HCT116 (cell line): Measurements from ENCODE around the gene ADGRB3. TPM values are rescaled to one million over a fixed set of nuclear protein-coding genes. Genes with fewer than 3 reads are reported as not detected.

Experiments
- ATAC-seq: fragments of 200-7000 bp; cut with Tn5 transposase; 2 replicates; pipeline ENCODE4 v1.9.1; 2020; ENCODE audit warnings: mild to moderate bottlenecking, moderate library complexity
- BruUV-seq: library from RNA; stranded (reverse); fragments of 400-500 nt; replicated peaks from 2 replicates; lab custom pipeline; 2021; lab: Mats Ljungman, UMichigan
- CTCF ChIA-PET: fragments of 300-600 bp; sonication (Branson Sonifier 250); formaldehyde crosslinking; loops from one replicate; lab custom pipeline; 2021; ENCODE audit warnings: antibody characterized with exemption; lab: Charles Lee
- POLR2A ChIA-PET: fragments of 300-600, 350-600 bp; sonication (Branson Sonifier 250); formaldehyde crosslinking; loops from one replicate; lab custom pipeline; 2021; ENCODE audit warnings: antibody characterized with exemption; lab: Charles Lee
- RAD21 ChIA-PET, 2 experiments: fragments of 300-600 bp; sonication (Branson Sonifier 250); formaldehyde crosslinking; loops; one replicate each; lab custom pipeline; 2023; ENCODE audit warnings: low total read pairs in 2 of 2; ENCODE audit not compliant: uncharacterized antibody in 2 of 2, unreplicated experiment in 2 of 2, low non-redundant PET in 1 of 2; lab: Charles Lee
- DNase-seq: peaks from one replicate; pipeline ENCODE4 v3.0.0-alpha.2; 2010; ENCODE audit warnings: low read depth, low spot score
- H2AFZ ChIP-seq: fragments of 200-600 bp; shearing (Covaris generic), sonication (generic); 2 replicates; pipeline ENCODE4 v1.6.1; 2017; ENCODE audit warnings: low read depth, mixed run types, mixed read lengths, antibody characterized with exemption, low read length; ENCODE audit not compliant: poor library complexity, severe bottlenecking
- H3K27ac ChIP-seq: 2 replicates; pipeline ENCODE4 v1.5.1; 2012; ENCODE audit warnings: low read depth, low read length
- H3K27me3 ChIP-seq: fragments of 200-600 bp; sonication (generic); 2 replicates; pipeline ENCODE4 v1.6.1; 2016; ENCODE audit warnings: mixed run types, low read length, mixed read lengths; ENCODE audit not compliant: insufficient read depth
- H3K36me3 ChIP-seq, 2 experiments: fragments of 200-500 bp in 1 of 2; fragments of 200-600 bp in 1 of 2; sonication (Bioruptor generic) in 1 of 2; sonication (generic) in 1 of 2; 2 replicates each; pipeline versions ENCODE4 v1.5.1 to v1.6.1; 2014 to 2016; ENCODE audit warnings: low read length in 2 of 2, inconsistent platforms in 1 of 2, mixed read lengths in 1 of 2, mixed run types in 1 of 2; ENCODE audit not compliant: insufficient read depth in 2 of 2, control insufficient read depth in 1 of 2
- H3K4me1 ChIP-seq, 2 experiments: fragments of 200-600 bp in 1 of 2; sonication (generic) in 1 of 2; 2 replicates each; pipeline versions ENCODE4 v1.5.1 to v1.6.1; 2012 to 2017; ENCODE audit warnings: low read length in 2 of 2, inconsistent platforms in 1 of 2, mild to moderate bottlenecking in 1 of 2, mixed read lengths in 1 of 2, mixed run types in 1 of 2, moderate library complexity in 1 of 2; ENCODE audit not compliant: insufficient read depth in 2 of 2, control insufficient read depth in 1 of 2
- H3K4me2 ChIP-seq: fragments of 200-600 bp; sonication (generic); 2 replicates; pipeline ENCODE4 v1.6.1; 2017; ENCODE audit warnings: mixed run types, low read length, mixed read lengths
- H3K4me3 ChIP-seq, 2 experiments: fragments of 200-600 bp in 1 of 2; sonication (generic) in 1 of 2; replicated peaks in 1 of 2; 2 replicates each; pipeline ENCODE4 v1.5.1; 2011 to 2016; ENCODE audit warnings: low read length in 2 of 2, control low read depth in 1 of 2, low read depth in 1 of 2, mild to moderate bottlenecking in 1 of 2, mixed read lengths in 1 of 2, mixed run types in 1 of 2
- H3K79me2 ChIP-seq: fragments of 200-600 bp; sonication (generic); 2 replicates; pipeline ENCODE4 v1.6.1; 2017; ENCODE audit warnings: mild to moderate bottlenecking, mixed run types, low read length, moderate library complexity, mixed read lengths; ENCODE audit not compliant: insufficient read depth
- H3K9ac ChIP-seq: fragments of 200-600 bp; sonication (generic); 2 replicates; pipeline ENCODE4 v1.6.1; 2016; ENCODE audit warnings: low read length, mixed read lengths
- H3K9me2 ChIP-seq: fragments of 200-600 bp; sonication (generic), shearing (Covaris generic); 2 replicates; pipeline ENCODE4 v1.6.1; 2017; ENCODE audit warnings: mixed run types, mild to moderate bottlenecking, moderate library complexity; ENCODE audit not compliant: insufficient read depth
- H3K9me3 ChIP-seq, 2 experiments: fragments of 200-500 bp in 1 of 2; fragments of 200-600 bp in 1 of 2; sonication (Bioruptor generic) in 1 of 2; sonication (generic) in 1 of 2; 2 replicates each; pipeline ENCODE4 v1.6.1; 2014 to 2017; ENCODE audit warnings: low read length in 2 of 2, mixed read lengths in 2 of 2, inconsistent platforms in 1 of 2, low read depth in 1 of 2, mild to moderate bottlenecking in 1 of 2, mixed run types in 1 of 2, moderate library complexity in 1 of 2; ENCODE audit not compliant: control insufficient read depth in 1 of 2, insufficient read depth in 1 of 2
- H4K20me1 ChIP-seq: fragments of 200-600 bp; sonication (generic), shearing (Covaris generic); 2 replicates; pipeline ENCODE4 v1.6.1; 2017; ENCODE audit warnings: mixed run types, mild to moderate bottlenecking, moderate library complexity; ENCODE audit not compliant: insufficient read depth
- ATF3 ChIP-seq: IDR thresholded peaks from 2 replicates; pipeline ENCODE4 v1.6.1; 2012
- CBX3 ChIP-seq: IDR thresholded peaks from 2 replicates; pipeline ENCODE4 v1.6.1; 2012; ENCODE audit warnings: low read depth
- CEBPB ChIP-seq: IDR thresholded peaks from 2 replicates; pipeline ENCODE4 v1.6.1; 2012; ENCODE audit warnings: low read depth
- EGR1 ChIP-seq: IDR thresholded peaks from 2 replicates; pipeline ENCODE4 v1.6.1; 2012; ENCODE audit warnings: low read depth
- EZH2 ChIP-seq: fragments of 200-600 bp; sonication (generic); IDR thresholded peaks from 2 replicates; pipeline ENCODE4 v1.6.1; 2017; ENCODE audit warnings: antibody characterized with exemption, mixed run types
- EZH2phosphoT487 ChIP-seq: fragments of 200-600 bp; IDR thresholded peaks from 2 replicates; pipeline ENCODE4 v1.6.1; 2018; ENCODE audit warnings: antibody characterized with exemption, borderline replicate concordance
- FOSL1 ChIP-seq: IDR thresholded peaks from 2 replicates; pipeline ENCODE4 v1.6.1; 2012; ENCODE audit warnings: low read depth
- JUND ChIP-seq: IDR thresholded peaks from 2 replicates; pipeline ENCODE4 v1.6.1; 2012
- MAX ChIP-seq: IDR thresholded peaks from 2 replicates; pipeline ENCODE4 v1.6.1; 2012
- POLR2A ChIP-seq: IDR thresholded peaks from 2 replicates; pipeline ENCODE4 v1.7.0; 2011; ENCODE audit warnings: borderline replicate concordance; ENCODE audit not compliant: insufficient read depth, insufficient read length; ENCODE audit errors: extremely low read depth
- POLR2AphosphoS5 ChIP-seq: IDR thresholded peaks from 2 replicates; pipeline ENCODE4 v1.6.1; 2011; ENCODE audit warnings: mild to moderate bottlenecking, low read depth, low read length, moderate library complexity
- SIN3A ChIP-seq: IDR thresholded peaks from 2 replicates; pipeline ENCODE4 v1.6.1; 2012; ENCODE audit warnings: low read depth
- SRF ChIP-seq: IDR thresholded peaks from 2 replicates; pipeline ENCODE4 v1.6.1; 2012; ENCODE audit warnings: low read depth
- TCF7L2 ChIP-seq: IDR thresholded peaks from 2 replicates; pipeline ENCODE4 v1.7.0; 2011; ENCODE audit warnings: borderline replicate concordance, inconsistent platforms; ENCODE audit not compliant: insufficient read depth, insufficient read length; ENCODE audit errors: extremely low read depth
- YY1 ChIP-seq: IDR thresholded peaks from 2 replicates; pipeline ENCODE4 v1.6.1; 2011; ENCODE audit warnings: low read length, low read depth, moderate library complexity, mild to moderate bottlenecking; ENCODE audit not compliant: insufficient replicate concordance; ENCODE audit errors: extremely low read depth
- ZNF274 ChIP-seq: fragments of 200-500 bp; sonication (Bioruptor generic); IDR thresholded peaks from 2 replicates; pipeline ENCODE4 v1.6.1; 2014; ENCODE audit warnings: mild to moderate bottlenecking, low read depth, low read length, inconsistent platforms
- intact Hi-C: fragments of 100-400 bp; cut with micrococcal nuclease; formaldehyde crosslinking; loops from 2 replicates; pipeline ENCODE4 v1.10.0; 2022
- total RNA-seq: library from RNA; stranded (reverse); gene quantifications from one replicate; pipeline ENCODE4 v1.2.1, GENCODE V29; 2021; ENCODE audit not compliant: unreplicated experiment
- TF ChIP-seq, protein P1 (sequence below): IDR thresholded peaks from 2 replicates; pipeline ENCODE4 v1.6.1; 2012; ENCODE audit warnings: low read depth
- TF ChIP-seq, protein P2 (sequence below): IDR thresholded peaks from 2 replicates; pipeline ENCODE4 v1.6.1; 2011; ENCODE audit warnings: mild to moderate bottlenecking, low read length, moderate library complexity; ENCODE audit not compliant: insufficient replicate concordance; ENCODE audit errors: extremely low read depth

The ADGRB3 gene
- total RNA-seq, 1 experiment from 2014 or later = not detected

- TF ChIP-seq MAX (no peak), JUND (no peak)
Measured at GRCh38 chr6:69408886-69409285, 773.8 kb downstream of the ADGRB3 start (continued).

DNA sequence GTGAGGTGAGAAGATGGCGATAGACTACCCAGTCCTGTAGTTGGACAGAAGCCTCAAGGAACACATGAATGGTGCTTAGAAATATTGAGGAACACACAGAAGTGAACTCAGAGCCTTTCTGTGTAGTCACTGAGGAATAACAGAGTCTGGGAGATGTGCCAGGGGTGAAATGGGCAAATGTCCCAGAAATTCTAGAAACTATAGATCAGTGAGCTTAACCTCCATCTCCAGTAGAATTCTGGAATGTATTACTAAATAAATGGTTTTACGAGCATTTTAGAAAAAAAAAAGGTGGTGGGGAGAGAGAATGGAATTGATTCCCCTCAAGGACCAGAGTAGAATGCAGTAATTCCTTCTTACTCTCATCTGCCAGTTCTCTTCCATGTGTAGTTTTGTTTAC is 781.7 kb downstream of the ADGRB3 start:
- Histone ChIP-seq H3K4me2 (no peak overlapping the region), H3K4me3 (no peak overlapping the region), H3K9me3 (no peaks in the 10 kb centered on the region; a peak in 2 of 4 replicates), H2AFZ (no peak overlapping the region), H3K4me1 (no peaks in the 10 kb centered on the region), H3K9me2 (no peaks in the 10 kb centered on the region), H3K27me3 (no peaks in the 10 kb centered on the region), H3K36me3 (no peaks in the 10 kb centered on the region), H3K79me2 (no peaks in the 10 kb centered on the region), H3K27ac (no peak overlapping the region), H4K20me1 (no peaks in the 10 kb centered on the region), H3K9ac (no peak overlapping the region)
- ChIA-PET CTCF (no interaction called here), RAD21 (no interaction called here), POLR2A (no interaction called here)
- DNase-seq = no peak
- no peak for ATAC-seq
- BruUV-seq = no TSS peak
- intact Hi-C loops = no loop called here
- TF ChIP-seq, protein P1, sequence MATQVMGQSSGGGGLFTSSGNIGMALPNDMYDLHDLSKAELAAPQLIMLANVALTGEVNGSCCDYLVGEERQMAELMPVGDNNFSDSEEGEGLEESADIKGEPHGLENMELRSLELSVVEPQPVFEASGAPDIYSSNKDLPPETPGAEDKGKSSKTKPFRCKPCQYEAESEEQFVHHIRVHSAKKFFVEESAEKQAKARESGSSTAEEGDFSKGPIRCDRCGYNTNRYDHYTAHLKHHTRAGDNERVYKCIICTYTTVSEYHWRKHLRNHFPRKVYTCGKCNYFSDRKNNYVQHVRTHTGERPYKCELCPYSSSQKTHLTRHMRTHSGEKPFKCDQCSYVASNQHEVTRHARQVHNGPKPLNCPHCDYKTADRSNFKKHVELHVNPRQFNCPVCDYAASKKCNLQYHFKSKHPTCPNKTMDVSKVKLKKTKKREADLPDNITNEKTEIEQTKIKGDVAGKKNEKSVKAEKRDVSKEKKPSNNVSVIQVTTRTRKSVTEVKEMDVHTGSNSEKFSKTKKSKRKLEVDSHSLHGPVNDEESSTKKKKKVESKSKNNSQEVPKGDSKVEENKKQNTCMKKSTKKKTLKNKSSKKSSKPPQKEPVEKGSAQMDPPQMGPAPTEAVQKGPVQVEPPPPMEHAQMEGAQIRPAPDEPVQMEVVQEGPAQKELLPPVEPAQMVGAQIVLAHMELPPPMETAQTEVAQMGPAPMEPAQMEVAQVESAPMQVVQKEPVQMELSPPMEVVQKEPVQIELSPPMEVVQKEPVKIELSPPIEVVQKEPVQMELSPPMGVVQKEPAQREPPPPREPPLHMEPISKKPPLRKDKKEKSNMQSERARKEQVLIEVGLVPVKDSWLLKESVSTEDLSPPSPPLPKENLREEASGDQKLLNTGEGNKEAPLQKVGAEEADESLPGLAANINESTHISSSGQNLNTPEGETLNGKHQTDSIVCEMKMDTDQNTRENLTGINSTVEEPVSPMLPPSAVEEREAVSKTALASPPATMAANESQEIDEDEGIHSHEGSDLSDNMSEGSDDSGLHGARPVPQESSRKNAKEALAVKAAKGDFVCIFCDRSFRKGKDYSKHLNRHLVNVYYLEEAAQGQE = no peak
- TF ChIP-seq CBX3 (no peak), ZNF274 (no peak), EGR1 (no peak), CEBPB (no peak), EZH2 (no peak), YY1 (no peak), ATF3 (no peak), SIN3A (no peak), FOSL1 (no peak), POLR2A (no peak), TCF7L2 (no peak), POLR2AphosphoS5 (no peak), SRF (no peak), EZH2phosphoT487 (no peak)
- TF ChIP-seq, protein P2, sequence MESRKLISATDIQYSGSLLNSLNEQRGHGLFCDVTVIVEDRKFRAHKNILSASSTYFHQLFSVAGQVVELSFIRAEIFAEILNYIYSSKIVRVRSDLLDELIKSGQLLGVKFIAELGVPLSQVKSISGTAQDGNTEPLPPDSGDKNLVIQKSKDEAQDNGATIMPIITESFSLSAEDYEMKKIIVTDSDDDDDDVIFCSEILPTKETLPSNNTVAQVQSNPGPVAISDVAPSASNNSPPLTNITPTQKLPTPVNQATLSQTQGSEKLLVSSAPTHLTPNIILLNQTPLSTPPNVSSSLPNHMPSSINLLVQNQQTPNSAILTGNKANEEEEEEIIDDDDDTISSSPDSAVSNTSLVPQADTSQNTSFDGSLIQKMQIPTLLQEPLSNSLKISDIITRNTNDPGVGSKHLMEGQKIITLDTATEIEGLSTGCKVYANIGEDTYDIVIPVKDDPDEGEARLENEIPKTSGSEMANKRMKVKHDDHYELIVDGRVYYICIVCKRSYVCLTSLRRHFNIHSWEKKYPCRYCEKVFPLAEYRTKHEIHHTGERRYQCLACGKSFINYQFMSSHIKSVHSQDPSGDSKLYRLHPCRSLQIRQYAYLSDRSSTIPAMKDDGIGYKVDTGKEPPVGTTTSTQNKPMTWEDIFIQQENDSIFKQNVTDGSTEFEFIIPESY = no peak
